ENCODE data around the gene COL2A1.

Gene COL2A1

DNA sequence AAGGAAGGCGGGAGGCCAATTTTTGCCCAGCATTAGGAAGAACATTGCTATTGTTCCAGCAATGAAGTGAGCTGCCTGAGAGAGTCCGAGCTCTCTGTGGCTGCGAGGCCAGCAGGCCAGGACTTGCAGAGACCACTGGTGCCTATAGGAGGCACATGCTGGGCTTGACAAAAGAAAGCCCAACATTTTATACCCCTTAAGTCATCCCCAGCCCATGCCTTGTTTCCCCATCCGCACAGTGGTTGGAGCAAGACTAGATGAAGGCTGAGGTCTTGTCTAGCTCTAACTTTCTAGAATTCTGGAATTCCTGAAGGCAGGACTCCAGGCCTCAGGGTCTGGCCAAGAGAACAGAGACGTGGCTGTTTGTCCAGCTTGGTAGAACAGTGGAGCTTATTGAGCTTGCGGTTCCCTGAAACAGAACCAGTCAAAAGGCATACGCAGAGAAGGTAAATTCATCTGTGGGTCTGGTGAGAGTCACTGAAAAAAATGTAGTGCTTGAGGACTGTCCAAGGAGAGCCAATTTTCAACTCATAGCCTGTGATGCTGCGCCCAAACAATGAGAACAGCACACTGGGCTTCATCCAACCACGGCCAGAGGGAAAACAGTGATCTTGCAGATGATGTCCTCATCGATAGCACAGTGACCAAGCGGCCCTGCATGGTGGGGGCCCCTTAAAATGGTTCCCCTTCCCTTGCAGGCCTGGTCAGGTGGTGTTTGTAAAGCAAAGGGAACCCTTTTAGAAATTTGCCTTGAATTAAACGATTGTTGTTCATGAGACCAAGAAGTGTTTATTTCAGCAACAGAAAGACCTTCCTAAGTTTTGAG, 27.1 kb upstream of the COL2A1 start:
- DNase-seq (ENCODE audit: extremely low read depth in 1 of 2, low read depth in 1 of 2), result no peak

DNA sequence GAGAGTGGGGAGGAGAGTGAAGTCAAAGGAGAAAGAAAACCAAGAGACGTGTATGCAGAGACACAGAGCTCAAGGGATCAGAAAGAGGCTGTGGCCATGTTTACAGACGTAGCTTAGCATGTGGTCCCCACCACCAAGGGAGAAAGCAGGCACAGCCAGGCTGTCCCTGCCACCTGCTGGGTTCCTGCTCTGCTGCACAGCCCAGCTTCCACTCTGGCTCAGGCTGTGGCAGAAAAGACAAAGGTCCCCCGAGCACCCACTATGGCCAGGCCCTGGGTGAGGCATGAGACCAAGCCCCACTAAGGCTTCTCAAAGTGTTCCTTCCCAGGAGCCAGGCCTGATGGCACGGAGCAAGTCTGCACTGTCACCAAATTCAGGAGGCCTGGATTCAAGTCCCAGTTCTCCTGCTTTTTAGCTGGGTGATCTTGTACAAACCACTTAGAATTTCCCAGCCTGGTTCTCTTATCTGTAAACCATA, 25.9 kb upstream of the COL2A1 start:
- no peak for DNase-seq (ENCODE audit: extremely low read depth in 1 of 2, low read depth in 1 of 2)

- no peak for DNase-seq (ENCODE audit: extremely low read depth in 1 of 2, low read depth in 1 of 2)
Measured at GRCh38 chr12:48029491-48030172, 25.4 kb upstream of the COL2A1 start.

DNA sequence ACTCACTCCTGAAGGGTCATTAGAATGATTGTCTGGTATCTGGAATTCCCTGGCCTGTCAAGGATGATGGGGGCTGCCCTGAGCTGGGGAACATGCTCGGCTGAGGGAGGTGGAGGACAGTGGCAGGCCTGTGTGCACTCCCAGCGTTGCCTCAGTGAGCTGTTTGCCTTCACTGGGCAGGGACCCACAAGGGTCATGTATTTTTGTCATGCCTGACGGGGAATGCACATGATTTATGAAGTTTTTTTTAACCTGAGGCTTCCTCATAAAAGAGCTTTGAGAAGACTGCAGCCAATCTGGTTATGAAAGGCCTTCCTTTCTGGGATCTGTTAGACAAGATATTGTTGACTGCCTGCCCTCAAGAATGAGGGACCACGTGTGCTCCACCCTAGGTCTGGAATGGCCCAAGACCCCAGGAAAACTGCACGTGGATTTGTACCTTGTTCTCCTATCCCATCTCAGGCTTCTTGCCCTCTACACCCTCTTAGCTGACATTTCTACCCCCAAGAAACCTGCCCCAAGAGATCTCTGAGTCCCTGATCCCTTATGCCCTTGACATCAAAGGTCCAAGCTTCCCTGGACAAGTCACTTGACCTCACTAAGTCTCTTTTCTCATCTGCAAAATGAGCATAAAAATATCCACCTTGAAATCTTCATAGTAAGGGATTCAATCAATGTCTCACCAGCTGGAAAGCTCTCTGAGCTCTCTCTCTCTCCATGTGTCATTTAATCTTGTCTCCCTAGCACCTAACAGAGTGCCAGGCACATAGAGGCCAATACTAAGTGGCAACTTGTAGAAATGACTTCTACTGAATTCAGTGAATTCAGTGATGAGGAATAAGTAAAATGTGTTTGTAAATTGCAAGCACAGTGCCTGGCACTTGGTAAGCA, 24.5 kb upstream of the COL2A1 start:
- no peak for DNase-seq (ENCODE audit: extremely low read depth in 1 of 2, low read depth in 1 of 2)

GRCh38 chr12:48027183-48028002, 23.1 kb upstream of the COL2A1 start:
- DNase-seq (ENCODE audit: extremely low read depth in 1 of 2, low read depth in 1 of 2), result no peak

GRCh38 chr12:48026060-48026827, 22.0 kb upstream of the COL2A1 start:
- no peak for DNase-seq (ENCODE audit: extremely low read depth in 1 of 2, low read depth in 1 of 2)

- no peak for DNase-seq (ENCODE audit: extremely low read depth in 1 of 2, low read depth in 1 of 2)
Measured at GRCh38 chr12:48025281-48025680, 21.0 kb upstream of the COL2A1 start.

DNA sequence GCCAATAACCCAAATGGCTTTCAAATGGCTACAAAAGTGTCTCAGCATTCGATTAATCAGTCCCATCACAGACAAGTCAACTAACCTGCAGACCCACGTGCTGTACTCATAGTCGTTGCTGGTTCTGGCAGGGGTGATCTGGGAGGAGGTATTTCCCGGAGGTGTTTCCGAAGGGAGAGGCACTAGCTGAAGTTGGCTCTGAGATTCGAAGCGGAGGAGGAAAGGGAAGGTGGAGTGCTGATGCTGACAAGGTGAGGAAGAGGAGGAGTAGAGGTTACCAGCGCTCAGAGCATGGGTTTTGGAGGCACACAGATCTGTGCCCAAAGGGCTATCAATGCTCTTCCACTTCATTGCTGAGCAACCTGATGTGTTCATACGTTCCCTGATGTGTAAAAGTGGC, 20.5 kb upstream of the COL2A1 start:
- no peak for DNase-seq (ENCODE audit: extremely low read depth in 1 of 2, low read depth in 1 of 2)

GRCh38 chr12:48023386-48023785, 19.1 kb upstream of the COL2A1 start:
- no peak for DNase-seq (ENCODE audit: extremely low read depth in 1 of 2, low read depth in 1 of 2)

DNA sequence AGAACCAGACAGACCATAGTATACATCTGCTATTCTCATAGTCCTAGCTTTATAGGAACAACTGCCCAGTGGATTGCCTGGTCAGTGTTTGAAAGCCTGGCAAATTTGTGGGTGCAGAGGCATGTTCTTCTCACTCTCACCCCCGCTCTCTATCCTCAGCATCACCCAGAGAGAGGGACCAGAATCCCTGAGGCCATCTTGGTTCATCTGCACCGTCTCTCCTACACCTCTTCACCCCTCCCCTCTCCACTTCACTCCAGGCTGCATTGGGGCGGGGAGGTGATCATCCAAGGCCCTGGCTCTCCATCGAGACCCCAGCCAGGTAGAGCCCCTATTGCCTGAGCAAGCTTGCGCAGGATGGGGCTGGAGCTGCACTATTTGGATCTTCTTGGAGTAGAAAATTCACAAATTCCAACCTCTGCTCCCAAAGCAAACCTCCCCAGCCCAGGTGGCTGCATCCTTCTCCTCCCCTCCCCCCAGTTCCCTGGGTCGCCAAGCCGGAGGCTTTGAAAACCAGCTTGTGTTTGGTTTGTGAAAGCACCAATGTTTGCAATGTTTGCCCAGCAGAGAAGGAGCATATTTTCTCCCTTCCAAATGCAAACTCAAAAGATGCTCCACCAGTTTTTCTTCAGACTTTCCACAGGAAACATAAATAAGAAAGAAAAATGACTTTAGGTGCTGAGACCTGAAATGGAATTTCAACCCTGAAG, 18.6 kb upstream of the COL2A1 start:
- no peak for DNase-seq (ENCODE audit: extremely low read depth in 1 of 2, low read depth in 1 of 2)

DNA sequence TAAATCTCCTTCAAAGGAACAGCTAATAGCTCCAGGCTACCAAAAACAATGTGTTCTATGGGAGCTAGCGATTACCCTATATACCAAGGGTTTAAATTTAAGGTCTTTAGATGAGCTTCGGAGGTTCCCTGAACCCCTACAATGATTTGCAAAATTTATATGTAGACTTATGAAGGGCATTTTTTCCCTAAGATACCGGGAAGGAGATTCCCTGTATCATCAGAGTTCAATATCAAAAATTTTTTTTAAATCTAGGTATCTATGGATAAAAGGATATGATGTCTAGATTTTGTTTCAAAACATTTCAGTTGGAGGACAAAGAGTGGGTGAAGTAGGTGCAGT, 17.9 kb upstream of the COL2A1 start:
- no peak for DNase-seq (ENCODE audit: extremely low read depth in 1 of 2, low read depth in 1 of 2)

- DNase-seq (ENCODE audit: extremely low read depth in 1 of 2, low read depth in 1 of 2), result no peak
Measured at GRCh38 chr12:48021485-48022179, 17.4 kb upstream of the COL2A1 start.

GRCh38 chr12:48019639-48020265, 15.5 kb upstream of the COL2A1 start:
- no peak for DNase-seq (ENCODE audit: extremely low read depth in 1 of 2, low read depth in 1 of 2)

DNA sequence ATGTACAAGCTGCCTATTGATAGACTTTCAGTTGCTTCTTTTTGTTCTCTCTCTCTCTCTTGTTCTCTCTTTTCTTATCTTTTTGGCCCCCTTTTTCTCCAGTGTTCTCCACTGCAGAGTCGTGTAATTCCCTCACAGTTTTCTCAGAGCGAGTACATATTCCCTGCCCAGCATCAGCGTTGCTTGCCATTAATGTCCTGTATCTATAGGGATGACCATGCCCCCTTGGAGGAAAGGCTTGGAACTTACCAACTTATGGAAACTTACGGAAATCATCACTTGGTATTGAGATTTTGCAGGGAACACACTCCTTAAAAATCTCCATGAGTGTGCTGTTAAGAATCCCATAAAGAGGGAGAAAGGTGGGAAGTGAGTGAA, 14.3 kb upstream of the COL2A1 start:
- DNase-seq (ENCODE audit: extremely low read depth in 1 of 2, low read depth in 1 of 2), result no peak

- DNase-seq (ENCODE audit: extremely low read depth in 1 of 2, low read depth in 1 of 2), result no peak
Measured at GRCh38 chr12:48017921-48018617, 13.8 kb upstream of the COL2A1 start.

DNA sequence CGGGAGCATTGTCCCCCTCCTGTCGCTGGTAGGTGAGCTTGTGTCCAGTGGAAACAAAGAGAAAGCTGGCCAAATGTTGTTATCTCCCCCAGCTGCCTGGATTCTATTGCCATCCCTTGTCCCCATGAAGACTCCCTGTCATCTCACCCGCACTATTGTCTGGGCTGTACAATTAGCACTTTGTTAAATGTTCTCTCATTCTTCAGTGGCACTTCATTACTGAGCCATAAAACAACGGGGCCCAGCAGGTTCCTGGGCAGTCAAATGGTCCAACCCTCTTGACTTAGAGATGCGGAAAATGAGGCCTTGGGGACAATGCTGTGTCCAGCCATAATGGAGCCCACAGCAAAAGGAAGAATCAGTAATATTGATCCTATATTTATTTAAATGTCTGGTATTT, 13.2 kb upstream of the COL2A1 start:
- DNase-seq (ENCODE audit: extremely low read depth in 1 of 2, low read depth in 1 of 2), result no peak

- no peak for DNase-seq (ENCODE audit: extremely low read depth in 1 of 2, low read depth in 1 of 2)
Measured at GRCh38 chr12:48016373-48017020, 12.2 kb upstream of the COL2A1 start.

Data from activated CD8-positive, alpha-beta memory T cell treated with anti-CD3 and anti-CD28 coated beads for 1 hour (primary cell).